Large intestine (tissue), 3 donors: Measurements from ENCODE around the gene PLXNB2. TPM values are rescaled to one million over a fixed set of nuclear protein-coding genes. Genes with fewer than 3 reads are reported as not detected.

Experiments
- DNase-seq, 2 donors: peaks; one replicate each; pipeline versions ENCODE4 v3.0.0 to v3.0.0-alpha.2; 2013
- H3K27ac ChIP-seq: one replicate; pipeline ENCODE4 v1.5.1; 2013; ENCODE audit warnings: low read length
- H3K27me3 ChIP-seq: 2 replicates; pipeline ENCODE4 v1.6.1; 2013; ENCODE audit warnings: low read length; ENCODE audit not compliant: control insufficient read depth, insufficient read depth
- H3K36me3 ChIP-seq: 2 replicates; pipeline ENCODE4 v1.6.1; 2013; ENCODE audit warnings: low read length; ENCODE audit not compliant: control insufficient read depth, insufficient read depth
- H3K4me1 ChIP-seq: one replicate; pipeline ENCODE4 v1.6.1; 2013; ENCODE audit warnings: low read length; ENCODE audit not compliant: control insufficient read depth, insufficient read depth
- H3K4me3 ChIP-seq: one replicate; pipeline ENCODE4 v1.5.1; 2013; ENCODE audit warnings: low read length
- H3K9me3 ChIP-seq: one replicate; pipeline ENCODE4 v1.6.1; 2013; ENCODE audit warnings: mild to moderate bottlenecking, low read depth, low read length, moderate library complexity; ENCODE audit not compliant: control insufficient read depth
- WGBS: methylation state at CpG from one replicate; pipeline ENCODE4 v1.1.5; 2013; ENCODE audit warnings: low lambda C conversion rate; ENCODE audit not compliant: insufficient coverage; 5-methylcytosine and 5-hydroxymethylcytosine counted together
- polyA plus RNA-seq: library from polyadenylated mRNA; unstranded; fragments of 120-200 nt; gene quantifications from one replicate; pipeline ENCODE4 v1.2.1, GENCODE V29; 2013

The PLXNB2 gene
- polyA plus RNA-seq, 1 donor, result 65.0 TPM

DNA sequence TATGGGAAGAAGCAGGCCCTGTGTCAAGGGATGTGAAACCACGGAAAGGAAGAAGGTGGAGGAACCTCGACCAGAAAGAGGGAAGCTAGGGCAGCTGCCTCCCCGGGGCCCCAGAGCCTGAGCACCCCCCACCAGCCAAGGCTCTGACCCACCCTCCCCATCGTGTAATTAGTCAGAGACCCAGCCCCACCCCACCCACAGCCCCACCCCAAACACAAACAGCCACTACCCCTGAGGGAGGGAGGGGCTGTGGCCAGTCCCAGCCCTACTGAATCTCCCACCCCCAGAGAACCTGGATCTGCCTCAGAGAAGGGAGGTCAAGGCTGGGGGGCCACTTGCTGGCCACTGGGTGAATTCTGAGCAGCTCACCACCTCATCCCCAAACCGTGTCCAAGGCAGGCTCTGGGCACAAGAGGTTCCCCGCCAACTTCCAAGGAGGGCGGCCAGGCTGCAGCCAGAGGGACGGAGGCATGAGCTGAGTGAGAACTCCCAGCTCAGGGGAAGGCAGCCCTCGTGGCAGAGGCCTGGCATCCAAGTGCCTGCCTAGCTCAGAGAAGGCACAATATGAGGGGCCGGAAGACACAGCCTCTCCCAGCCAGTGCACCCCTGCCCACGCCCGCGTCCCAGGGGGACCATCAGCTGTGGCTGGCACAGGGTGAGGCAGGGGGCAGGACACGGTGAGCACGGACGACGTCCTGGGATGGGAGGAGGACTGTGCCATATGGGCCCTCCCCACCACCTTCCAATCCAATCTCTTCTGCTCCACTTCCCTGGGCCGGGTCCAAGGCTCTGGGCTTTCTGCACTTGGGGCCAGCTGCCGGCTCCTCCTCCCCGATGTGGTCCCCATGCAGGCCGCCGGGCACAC lies 2.7 kb downstream of the PLXNB2 start:
- H3K27ac ChIP-seq, result peak overlapping the region; percentile 83
- peaks cover 73% of the 10 kb centered on the region for H3K4me1 ChIP-seq
- H3K27me3 ChIP-seq, result no peaks in the 10 kb centered on the region
- H3K36me3 ChIP-seq, result peaks cover 19% of the 10 kb centered on the region
- H3K4me3 ChIP-seq, result peak overlapping the region; percentile 96
- H3K9me3 ChIP-seq, result no peaks in the 10 kb centered on the region
- DNase-seq, result no peak
- WGBS, result no CpG with 5 or more reads among the region's 22 CpGs

- DNase-seq, result no peak
- no peak overlapping the region for H3K4me3 ChIP-seq
Measured at GRCh38 chr22:50303848-50304527, 3.5 kb downstream of the PLXNB2 start.

DNA sequence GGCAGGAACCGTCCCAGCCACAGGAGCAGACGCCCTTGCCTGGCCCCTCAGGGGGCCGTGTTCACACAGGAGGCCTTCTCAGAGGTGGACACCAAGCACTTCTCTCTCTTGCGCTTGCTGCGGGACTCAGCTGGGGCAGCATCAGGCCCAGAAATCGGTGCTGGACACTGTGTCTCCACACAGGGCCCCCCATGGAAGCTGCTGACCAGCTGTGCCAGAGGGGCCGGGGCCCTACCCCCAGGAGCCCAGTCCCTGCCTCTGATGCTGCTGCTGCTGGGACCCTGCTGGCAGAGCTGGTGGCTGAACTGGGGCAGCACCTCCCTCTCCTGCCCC lies 4.0 kb downstream of the PLXNB2 start:
- no peaks in the 10 kb centered on the region for H3K9me3 ChIP-seq
- no peak overlapping the region for H3K4me3 ChIP-seq
- H3K27ac ChIP-seq, result peak overlapping the region; percentile 62
- no peak for DNase-seq
- no peaks in the 10 kb centered on the region for H3K27me3 ChIP-seq
- H3K36me3 ChIP-seq, result peaks cover 19% of the 10 kb centered on the region
- no CpG with 5 or more reads among the region's 7 CpGs for WGBS
- H3K4me1 ChIP-seq, result peaks cover 73% of the 10 kb centered on the region

More at GRCh38 chr22:50303848-50304527, 3.5 kb downstream of the PLXNB2 start:
- Histone ChIP-seq H3K27me3 (no peaks in the 10 kb centered on the region), H3K36me3 (peaks cover 19% of the 10 kb centered on the region), H3K27ac (peak overlapping the region; percentile 62), H3K9me3 (no peaks in the 10 kb centered on the region), H3K4me1 (peaks cover 69% of the 10 kb centered on the region)
- no CpG with 5 or more reads among the region's 11 CpGs for WGBS

GRCh38 chr22:50302564-50302963 lies 4.9 kb downstream of the PLXNB2 start:
- peak overlapping the region; percentile 62 for H3K27ac ChIP-seq
- no peak overlapping the region for H3K4me3 ChIP-seq
- no peak for DNase-seq
- H3K4me1 ChIP-seq, result peaks cover 74% of the 10 kb centered on the region
- WGBS, result no CpG with 5 or more reads among the region's 5 CpGs
- H3K27me3 ChIP-seq, result no peaks in the 10 kb centered on the region
- peaks cover 19% of the 10 kb centered on the region for H3K36me3 ChIP-seq
- no peaks in the 10 kb centered on the region for H3K9me3 ChIP-seq

- Histone ChIP-seq H3K4me3 (no peak overlapping the region), H3K4me1 (peaks cover 75% of the 10 kb centered on the region), H3K9me3 (no peaks in the 10 kb centered on the region), H3K27me3 (no peaks in the 10 kb centered on the region), H3K36me3 (peaks cover 19% of the 10 kb centered on the region), H3K27ac (peak overlapping the region; percentile 65)
- peak in 1 of 2 donors; percentile 61 for DNase-seq
- 60% methylated on average over 1 of the region's 9 CpGs for WGBS
Measured at GRCh38 chr22:50302041-50302541, 5.4 kb downstream of the PLXNB2 start.

DNA sequence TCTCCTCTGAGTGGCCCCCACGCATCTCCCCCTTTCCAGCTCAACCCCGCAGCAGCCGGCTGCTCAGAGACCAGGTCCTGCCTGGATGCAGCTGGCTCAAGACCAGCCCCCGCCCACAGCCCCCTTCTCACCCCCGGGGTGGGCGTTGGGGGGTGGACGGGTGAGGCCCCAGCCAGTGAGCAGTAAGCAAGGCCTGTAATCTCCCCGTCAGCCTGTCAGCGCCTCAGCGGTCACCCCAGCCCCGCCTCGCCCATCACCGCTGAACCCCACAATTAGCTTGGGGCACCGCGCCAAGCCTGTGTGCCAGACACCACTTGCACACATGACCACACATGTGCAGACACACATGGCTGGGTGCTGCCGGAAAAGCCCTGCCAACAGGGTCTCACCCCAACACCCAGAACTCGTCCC lies 5.9 kb downstream of the PLXNB2 start:
- peak in 1 of 2 donors; percentile 61 for DNase-seq
- WGBS, result no CpG with 5 or more reads among the region's 17 CpGs
- H3K4me3 ChIP-seq, result no peak overlapping the region

GRCh38 chr22:50300620-50301257 lies 6.7 kb downstream of the PLXNB2 start:
- H3K4me1 ChIP-seq, result peaks cover 77% of the 10 kb centered on the region
- H3K27ac ChIP-seq, result peak overlapping the region; percentile 65
- H3K27me3 ChIP-seq, result no peaks in the 10 kb centered on the region
- H3K9me3 ChIP-seq, result no peaks in the 10 kb centered on the region
- no CpG with 5 or more reads among the region's 14 CpGs for WGBS
- H3K36me3 ChIP-seq, result peaks cover 19% of the 10 kb centered on the region
- no peak for DNase-seq
- no peak overlapping the region for H3K4me3 ChIP-seq

More for the DNA sequence above, 5.9 kb downstream of the PLXNB2 start:
- H3K36me3 ChIP-seq, result peaks cover 19% of the 10 kb centered on the region
- no peaks in the 10 kb centered on the region for H3K27me3 ChIP-seq
- H3K27ac ChIP-seq, result peak overlapping the region; percentile 65
- H3K4me1 ChIP-seq, result peaks cover 80% of the 10 kb centered on the region
- H3K9me3 ChIP-seq, result no peaks in the 10 kb centered on the region

DNA sequence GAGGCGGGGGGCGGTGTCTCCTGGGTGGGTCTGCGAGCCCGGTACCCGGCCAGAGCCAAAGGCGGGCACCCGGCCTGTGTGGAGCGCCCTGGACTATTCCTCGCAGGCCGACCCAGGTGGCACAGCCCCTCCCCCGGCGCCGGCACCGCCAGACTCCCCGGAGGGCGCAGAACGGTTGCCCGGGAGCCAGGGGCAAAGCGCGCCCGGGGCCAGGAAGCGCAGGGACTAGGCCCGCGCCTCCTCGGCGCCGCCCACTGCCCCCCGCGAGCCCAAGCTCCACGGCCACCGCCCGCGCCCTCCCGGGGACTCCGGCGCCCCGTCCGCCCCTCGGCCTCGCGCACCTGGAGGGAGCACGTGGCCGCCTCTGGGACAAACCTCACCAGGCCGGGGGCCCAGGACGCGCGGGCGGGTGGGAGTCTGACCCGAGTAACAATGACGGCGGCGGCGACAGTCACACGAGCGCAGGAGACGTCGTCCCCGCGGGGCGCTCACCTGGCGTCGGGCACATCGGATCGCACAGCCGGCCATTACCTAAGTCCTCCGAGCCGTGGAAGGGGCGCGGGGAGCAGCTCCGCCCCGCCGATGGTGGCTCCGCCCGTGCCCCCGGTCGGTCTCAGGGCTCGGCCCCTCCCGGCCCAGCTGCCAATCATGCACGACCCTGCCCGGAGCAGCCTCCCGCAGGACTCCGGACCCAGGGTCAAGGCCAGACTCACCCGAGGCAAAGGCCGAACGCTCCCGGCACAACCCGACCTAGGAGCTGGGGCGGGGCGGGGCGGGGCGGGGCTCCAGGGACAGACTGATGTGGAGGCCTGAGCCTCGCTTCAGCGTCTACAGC lies 7.4 kb downstream of the PLXNB2 start:
- Histone ChIP-seq H3K27me3 (no peaks in the 10 kb centered on the region), H3K27ac (peak overlapping the region; percentile 65), H3K36me3 (peaks cover 17% of the 10 kb centered on the region), H3K4me3 (peak overlapping the region; percentile 33), H3K4me1 (peaks cover 69% of the 10 kb centered on the region), H3K9me3 (no peaks in the 10 kb centered on the region)
- no CpG with 5 or more reads among the region's 93 CpGs for WGBS
- DNase-seq, result peak; percentile 75 to 87

- peaks cover 17% of the 10 kb centered on the region for H3K36me3 ChIP-seq
- no peak for DNase-seq
- WGBS, result no CpG with 5 or more reads among the region's 59 CpGs
- no peaks in the 10 kb centered on the region for H3K9me3 ChIP-seq
- H3K4me1 ChIP-seq, result peaks cover 67% of the 10 kb centered on the region
- H3K27ac ChIP-seq, result peak overlapping the region; percentile 45
- peak overlapping the region; percentile 33 for H3K4me3 ChIP-seq
- no peaks in the 10 kb centered on the region for H3K27me3 ChIP-seq
Measured at GRCh38 chr22:50298937-50299784, 8.3 kb downstream of the PLXNB2 start.
